ENCODE results near the gene PHLDB1. TPM values are rescaled to one million over a fixed set of nuclear protein-coding genes. Genes with fewer than 3 reads are reported as not detected.
"Not testable (repeated sequence)": the region's sequence is repeated elsewhere in the genome, so short reads cannot be mapped to it uniquely, and the experiment has no call there.

PHLDB1 gene
- total RNA-seq = 1 to 10 TPM; 2.0 TPM

GRCh38 chr11:118607401-118608359 is at the start of gene PHLDB1:
PHLDB1 (plus strand) TSS chr11:118607615; CDS start chr11:118613837, 6,222 bp downstream.
- Mint-ChIP-seq H3K27me3 (ENCODE audit: low read depth) (peaks cover 17% of the 10 kb centered on the region), H3K4me1 (ENCODE audit: low read depth) (peaks cover 20% of the 10 kb centered on the region), H3K9me3 (no peaks in the 10 kb centered on the region), H3K36me3 (ENCODE audit: low read depth) (peaks cover 2% of the 10 kb centered on the region), H3K4me3 (peak within 1 kb of the TSS; percentile 81), H3K27ac (no peak within 1 kb of the TSS)
- CTCF ChIA-PET = interaction anchor here (0.6 to 7.3 kb wide), 11 partner anchors 8 to 89 kb away, joined by 3 to 106 read pairs (median 4); no protein-coding TSS in a partner anchor
- intact Hi-C loops (cut with micrococcal nuclease) = loop anchor here (5.0 kb wide), 1 partner anchor 460 kb away; no protein-coding TSS in a partner anchor
- DNase-seq = peak; percentile 45

GRCh38 chr11:118560806-118561205 is 46.6 kb upstream of the PHLDB1 start:
- CTCF ChIA-PET = no interaction called here
- no peaks in the 10 kb centered on the region for H3K27me3 Mint-ChIP-seq (ENCODE audit: low read depth)
- peaks cover 1% of the 10 kb centered on the region for H3K36me3 Mint-ChIP-seq (ENCODE audit: low read depth)
- H3K4me1 Mint-ChIP-seq (ENCODE audit: low read depth) = peaks cover 17% of the 10 kb centered on the region
- no peak overlapping the region for H3K4me3 Mint-ChIP-seq
- no peak overlapping the region for H3K27ac Mint-ChIP-seq
- intact Hi-C loops (cut with micrococcal nuclease) = no loop called here
- H3K9me3 Mint-ChIP-seq = no peaks in the 10 kb centered on the region
- DNase-seq = no peak

GRCh38 chr11:118565051-118565450 is 42.4 kb upstream of the PHLDB1 start:
- Mint-ChIP-seq H3K27me3 (ENCODE audit: low read depth) (no peaks in the 10 kb centered on the region), H3K9me3 (no peaks in the 10 kb centered on the region), H3K4me1 (ENCODE audit: low read depth) (peaks cover 24% of the 10 kb centered on the region), H3K36me3 (ENCODE audit: low read depth) (no peaks in the 10 kb centered on the region), H3K27ac (no peak overlapping the region), H3K4me3 (peak overlapping the region; percentile 70)
- CTCF ChIA-PET = no interaction called here
- intact Hi-C loops (cut with micrococcal nuclease) = no loop called here
- no peak for DNase-seq

- H3K36me3 Mint-ChIP-seq (ENCODE audit: low read depth) = peaks cover 10% of the 10 kb centered on the region
- H3K4me3 Mint-ChIP-seq = no peak overlapping the region
- intact Hi-C loops (cut with micrococcal nuclease) = loop anchor here (1.0 to 5.0 kb wide), 2 partner anchors 267 to 362 kb away; no protein-coding TSS in a partner anchor
- no peaks in the 10 kb centered on the region for H3K27me3 Mint-ChIP-seq (ENCODE audit: low read depth)
- H3K4me1 Mint-ChIP-seq (ENCODE audit: low read depth) = peaks cover 41% of the 10 kb centered on the region
- no peak overlapping the region for H3K27ac Mint-ChIP-seq
- no peaks in the 10 kb centered on the region for H3K9me3 Mint-ChIP-seq
- CTCF ChIA-PET = interaction anchor here (0.5 to 1.6 kb wide), 8 partner anchors 12 to 427 kb away, joined by 3 to 6 read pairs (median 3); no protein-coding TSS in a partner anchor
- DNase-seq = no peak
Measured at GRCh38 chr11:118569670-118570069, 37.7 kb upstream of the PHLDB1 start.

GRCh38 chr11:118570787-118571186 is 36.6 kb upstream of the PHLDB1 start:
- H3K9me3 Mint-ChIP-seq = no peaks in the 10 kb centered on the region
- no peak for DNase-seq
- H3K27me3 Mint-ChIP-seq (ENCODE audit: low read depth) = no peaks in the 10 kb centered on the region
- intact Hi-C loops (cut with micrococcal nuclease) = loop anchor here (5.0 kb wide), 1 partner anchor 363 kb away; no protein-coding TSS in a partner anchor
- peaks cover 12% of the 10 kb centered on the region for H3K36me3 Mint-ChIP-seq (ENCODE audit: low read depth)
- H3K4me3 Mint-ChIP-seq = no peak overlapping the region
- peak overlapping the region; percentile 94 for H3K27ac Mint-ChIP-seq
- CTCF ChIA-PET = interaction anchor here (0.7 kb wide), 1 partner anchor 425 kb away, joined by 5 read pairs; no protein-coding TSS in a partner anchor
- peaks cover 45% of the 10 kb centered on the region for H3K4me1 Mint-ChIP-seq (ENCODE audit: low read depth)

GRCh38 chr11:118571701-118572060 is 35.7 kb upstream of the PHLDB1 start:
- H3K9me3 Mint-ChIP-seq; CTCF ChIA-PET; H3K27me3 Mint-ChIP-seq (ENCODE audit: low read depth): not testable (repeated sequence)
- H3K4me1 Mint-ChIP-seq (ENCODE audit: low read depth) = peaks cover 47% of the 10 kb centered on the region
- H3K4me3 Mint-ChIP-seq = peak overlapping the region; percentile 91
- peak overlapping the region; percentile 94 for H3K27ac Mint-ChIP-seq
- intact Hi-C loops (cut with micrococcal nuclease) = loop anchor here (1.0 to 5.0 kb wide), 5 partner anchors 171 to 459 kb away; partner anchors contain the start of genes ATP5MG, RPS25, SLC37A4 and TRAPPC4
- peaks cover 15% of the 10 kb centered on the region for H3K36me3 Mint-ChIP-seq (ENCODE audit: low read depth)
- peak; percentile 24 for DNase-seq

GRCh38 chr11:118572061-118572980 is 35.1 kb upstream of the PHLDB1 start, which contains the start of gene ARCN1:
ARCN1 (plus strand) TSS chr11:118572409; CDS start chr11:118572548, 139 bp downstream.
- intact Hi-C loops (cut with micrococcal nuclease) = loop anchor here (1.0 to 5.0 kb wide), 5 partner anchors 172 to 458 kb away; partner anchors contain the start of genes ATP5MG, RPS25, SLC37A4 and TRAPPC4
- Mint-ChIP-seq H3K36me3 (ENCODE audit: low read depth) (peaks cover 17% of the 10 kb centered on the region), H3K4me1 (ENCODE audit: low read depth) (peaks cover 54% of the 10 kb centered on the region), H3K27me3 (ENCODE audit: low read depth) (no peaks in the 10 kb centered on the region), H3K4me3 (peak within 1 kb of the TSS; percentile 91), H3K27ac (peak within 1 kb of the TSS; percentile 94), H3K9me3 (no peaks in the 10 kb centered on the region)
- CTCF ChIA-PET = interaction anchor here (1.5 kb wide), 1 partner anchor 38 kb away, joined by 5 read pairs; no protein-coding TSS in a partner anchor
- DNase-seq = peak; percentile 84

GRCh38 chr11:118572981-118573550 is 34.3 kb upstream of the PHLDB1 start:
- DNase-seq = peak; percentile 57
- Mint-ChIP-seq H3K4me3 (peak overlapping the region; percentile 91), H3K27ac (peak overlapping the region; percentile 94), H3K36me3 (ENCODE audit: low read depth) (peaks cover 20% of the 10 kb centered on the region), H3K9me3 (no peaks in the 10 kb centered on the region), H3K4me1 (ENCODE audit: low read depth) (peaks cover 58% of the 10 kb centered on the region), H3K27me3 (ENCODE audit: low read depth) (no peaks in the 10 kb centered on the region)
- intact Hi-C loops (cut with micrococcal nuclease) = loop anchor here (1.0 to 5.0 kb wide), 7 partner anchors 36 to 457 kb away; partner anchors contain the start of genes ATP5MG, RPS25, SLC37A4 and TRAPPC4
- CTCF ChIA-PET = interaction anchor here (1.5 kb wide), 1 partner anchor 37 kb away, joined by 5 read pairs; no protein-coding TSS in a partner anchor

- Mint-ChIP-seq H3K4me1 (ENCODE audit: low read depth) (peaks cover 64% of the 10 kb centered on the region), H3K36me3 (ENCODE audit: low read depth) (peaks cover 20% of the 10 kb centered on the region), H3K27ac (no peak overlapping the region), H3K27me3 (ENCODE audit: low read depth) (no peaks in the 10 kb centered on the region), H3K4me3 (peak overlapping the region; percentile 21), H3K9me3 (no peaks in the 10 kb centered on the region)
- intact Hi-C loops (cut with micrococcal nuclease) = loop anchor here (5.0 kb wide), 1 partner anchor 367 kb away; no protein-coding TSS in a partner anchor
- no peak for DNase-seq
- CTCF ChIA-PET = interaction anchor here (0.8 kb wide), 1 partner anchor 89 kb away, joined by 3 read pairs; no protein-coding TSS in a partner anchor
Measured at GRCh38 chr11:118574636-118575035, 32.8 kb upstream of the PHLDB1 start.

GRCh38 chr11:118577995-118578394 is 29.4 kb upstream of the PHLDB1 start:
- peaks cover 53% of the 10 kb centered on the region for H3K4me1 Mint-ChIP-seq (ENCODE audit: low read depth)
- H3K36me3 Mint-ChIP-seq (ENCODE audit: low read depth) = peaks cover 21% of the 10 kb centered on the region
- DNase-seq; H3K27me3 Mint-ChIP-seq (ENCODE audit: low read depth); H3K9me3 Mint-ChIP-seq; H3K4me3 Mint-ChIP-seq; intact Hi-C loops (cut with micrococcal nuclease); CTCF ChIA-PET; H3K27ac Mint-ChIP-seq: not testable (repeated sequence)

GRCh38 chr11:118581057-118581456 is 26.4 kb upstream of the PHLDB1 start:
- Mint-ChIP-seq H3K27me3 (ENCODE audit: low read depth) (no peaks in the 10 kb centered on the region), H3K27ac (no peak overlapping the region), H3K36me3 (ENCODE audit: low read depth) (peaks cover 28% of the 10 kb centered on the region), H3K9me3 (no peaks in the 10 kb centered on the region), H3K4me3 (no peak overlapping the region), H3K4me1 (ENCODE audit: low read depth) (peaks cover 25% of the 10 kb centered on the region)
- CTCF ChIA-PET = no interaction called here
- DNase-seq = no peak
- intact Hi-C loops (cut with micrococcal nuclease) = no loop called here

Data from activated naive CD4-positive, alpha-beta T cell treated with anti-CD3 and anti-CD28 coated beads for 36 hours (primary cell).